Left colon (tissue), 2 donors: ENCODE measurements around the gene ERP27. TPM values are rescaled to one million over a fixed set of nuclear protein-coding genes. Genes with fewer than 3 reads are reported as not detected.

Experiments used
- ATAC-seq: fragments of 200-7000 bp; cut with Tn5 transposase; one replicate; pipeline ENCODE4 v1.9.1; 2020; ENCODE audit warnings: mild to moderate bottlenecking, moderate library complexity
- DNase-seq, 2 donors: peaks; one replicate each; pipeline ENCODE4 v3.0.0-alpha.2; 2020
- intact Hi-C, 2 donors: fragments of 100-400 bp; cut with DNase I in 1 of 2; cut with micrococcal nuclease in 1 of 2; formaldehyde crosslinking; loops; one replicate each; pipeline versions ENCODE4 v1.11.2 to v1.14.0; 2022; cut with DNase I, micrococcal nuclease
- total RNA-seq, 2 donors: library from RNA; stranded (reverse); fragmentation: NEBNext Ultra II Directional; extraction: Animal tissue kit (Norgen Biotek cat#: 25700); gene quantifications; one replicate each; pipeline ENCODE4 v1.2.1, GENCODE V29; 2021
- donor health status: DM: no; HTN: no; CAD: no.
- donor health status: DM: yes; HTN: yes; CAD: no.

ERP27 gene
- total RNA-seq, 2 donors from 2014 or later, result 1.0 to 3.3 TPM

- DNase-seq, result peak; percentile 76 to 77
- intact Hi-C loops, result no loop called here
- peak; percentile 37 for ATAC-seq
Observed at GRCh38 chr12:14884458-14884878, 53.9 kb downstream of the ERP27 start.

- ATAC-seq (no peak), DNase-seq (no peak)
- intact Hi-C loops, result no loop called here
Observed at GRCh38 chr12:14883686-14884085, 54.7 kb downstream of the ERP27 start.

- DNase-seq (no peak), ATAC-seq (no peak)
- intact Hi-C loops, result no loop called here
Observed at GRCh38 chr12:14880890-14881453, 57.4 kb downstream of the ERP27 start.

- DNase-seq (no peak), ATAC-seq (no peak)
- intact Hi-C loops, result no loop called here
Observed at GRCh38 chr12:14879222-14879933, 59.0 kb downstream of the ERP27 start.

GRCh38 chr12:14878488-14878887 is 59.8 kb downstream of the ERP27 start:
- ATAC-seq, result no peak
- intact Hi-C loops, result no loop called here

GRCh38 chr12:14876833-14877232 is 61.5 kb downstream of the ERP27 start:
- no peak for DNase-seq
- no peak for ATAC-seq
- intact Hi-C loops, result no loop called here

More at GRCh38 chr12:14878488-14878887, 59.8 kb downstream of the ERP27 start:
- no peak for DNase-seq

GRCh38 chr12:14874882-14875281 is 63.5 kb downstream of the ERP27 start:
- ATAC-seq, result no peak
- intact Hi-C loops, result no loop called here

GRCh38 chr12:14873440-14874185 is 64.7 kb downstream of the ERP27 start:
- no peak for DNase-seq
- intact Hi-C loops, result no loop called here
- ATAC-seq, result no peak

More at GRCh38 chr12:14874882-14875281, 63.5 kb downstream of the ERP27 start:
- no peak for DNase-seq

- ATAC-seq (no peak), DNase-seq (no peak)
- intact Hi-C loops, result no loop called here
Observed at GRCh38 chr12:14871886-14872285, 66.5 kb downstream of the ERP27 start.

GRCh38 chr12:14871247-14871646 is 67.1 kb downstream of the ERP27 start:
- DNase-seq, result no peak
- no peak for ATAC-seq
- intact Hi-C loops, result no loop called here

- intact Hi-C loops, result no loop called here
- DNase-seq (no peak), ATAC-seq (no peak)
Observed at GRCh38 chr12:14868916-14869506, 69.3 kb downstream of the ERP27 start.

Other genes with a start within 250 kb of the ERP27 start
- gene GUCY2C, start 241.9 kb downstream of the ERP27 start, total RNA-seq, result 10 to 100 TPM; 75.0 to 82.8 TPM
- 10 to 100 TPM; 38.0 to 44.1 TPM for gene WBP11, start 135.1 kb downstream of the ERP27 start, total RNA-seq
- gene C12orf60, start 134.9 kb downstream of the ERP27 start, total RNA-seq, result under 1 TPM; 0.31 to 0.89 TPM
- not detected for gene SMCO3, start 124.4 kb downstream of the ERP27 start, total RNA-seq
- gene ART4, start 95.0 kb downstream of the ERP27 start, total RNA-seq, result under 1 TPM; 0.20 to 0.21 TPM
- 100 to 1,000 TPM in 1 of 2 donors, 10 to 100 TPM in 1; 77.0 to 248 TPM for gene MGP, start 52.7 kb downstream of the ERP27 start, total RNA-seq
- 10 to 100 TPM; 23.5 to 38.5 TPM for gene ARHGDIB, start 23.1 kb upstream of the ERP27 start, total RNA-seq
- gene PDE6H, start 34.5 kb upstream of the ERP27 start, total RNA-seq, result not detected